ENCODE results near the gene P2RY13. TPM values are rescaled to one million over a fixed set of nuclear protein-coding genes. Genes with fewer than 3 reads are reported as not detected.

P2RY13 gene
- total and polyA plus RNA-seq, 2 of the 13 experiments (the other 11 are each of a cell fraction or from before 2014, with no cell fraction given) = not detected

DNA sequence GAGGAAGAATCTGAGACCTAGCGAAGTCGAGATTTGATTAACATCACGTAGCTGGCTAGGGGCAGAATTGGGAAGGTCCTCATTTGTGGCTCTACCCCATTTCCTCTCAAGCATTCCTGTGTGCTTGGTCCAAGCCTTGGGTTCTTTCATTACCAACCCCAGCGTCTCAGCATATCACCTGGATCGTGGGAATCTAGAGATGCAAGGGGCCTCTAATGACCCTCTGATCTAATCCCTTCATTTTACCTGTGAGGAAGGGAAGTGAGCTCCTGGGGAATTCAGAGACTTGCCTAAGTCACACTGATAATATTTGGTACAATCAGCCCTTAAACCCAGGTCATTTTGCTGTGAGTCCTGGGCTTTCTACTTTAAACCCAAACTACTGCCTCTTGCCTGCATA lies 14.8 kb downstream of the P2RY13 start:
- H2AFZ ChIP-seq (ENCODE audit: low read length) = no peak overlapping the region
- H3K27ac ChIP-seq (ENCODE audit: extremely low read length, insufficient read depth, low read length) = no peak overlapping the region
- DNase-seq (ENCODE audit: low spot score) (no peak), FAIRE-seq (no peak), ATAC-seq (no peak)
- BruUV-seq (replicated peaks) = no TSS peak
- H3K9ac ChIP-seq (ENCODE audit: insufficient read depth, low read depth, low read length) = no peak overlapping the region
- no peaks in the 10 kb centered on the region for H3K36me3 ChIP-seq (replicated peaks in 1 of 2; ENCODE audit: control insufficient read depth in 1 of 2, insufficient read depth in 2 of 2, low read length in 2 of 2)
- no peaks in the 10 kb centered on the region for H4K20me1 ChIP-seq (ENCODE audit: insufficient read depth, low read length)
- no peaks in the 10 kb centered on the region for H3K9me3 ChIP-seq (ENCODE audit: low read length)
- no peaks in the 10 kb centered on the region for H3K4me1 ChIP-seq (ENCODE audit: insufficient read depth, low read length)
- no peaks in the 10 kb centered on the region for H3K79me2 ChIP-seq (ENCODE audit: insufficient read depth, low read length)
- ChIA-PET CTCF (ENCODE audit: low intra/inter-chr PET ratio, low total read pairs) (no interaction called here), POLR2A (no interaction called here)
- no peak overlapping the region for H3K4me2 ChIP-seq (ENCODE audit: low read depth, low read length)
- H3K27me3 ChIP-seq (ENCODE audit: control insufficient read depth in 1 of 2, insufficient read depth in 2 of 2, low read length in 2 of 2) = no peaks in the 10 kb centered on the region
- in situ Hi-C loops (cut with HindIII; ENCODE audit: extremely low pct_ligation_motif_present, low pct_unique_long_range_greater_than_20kb) = no loop called here
- 79% methylated on average over 5 of the region's 5 CpGs for WGBS (ENCODE audit: low lambda C conversion rate)
- H3K4me3 ChIP-seq (replicated peaks in 1 of 3; ENCODE audit: insufficient read depth in 1 of 3, low read depth in 2 of 3, low read length in 3 of 3) = no peak overlapping the region
- intact Hi-C loops (cut with micrococcal nuclease; ENCODE audit: unreplicated experiment) = no loop called here
- TF ChIP-seq, protein P1, sequence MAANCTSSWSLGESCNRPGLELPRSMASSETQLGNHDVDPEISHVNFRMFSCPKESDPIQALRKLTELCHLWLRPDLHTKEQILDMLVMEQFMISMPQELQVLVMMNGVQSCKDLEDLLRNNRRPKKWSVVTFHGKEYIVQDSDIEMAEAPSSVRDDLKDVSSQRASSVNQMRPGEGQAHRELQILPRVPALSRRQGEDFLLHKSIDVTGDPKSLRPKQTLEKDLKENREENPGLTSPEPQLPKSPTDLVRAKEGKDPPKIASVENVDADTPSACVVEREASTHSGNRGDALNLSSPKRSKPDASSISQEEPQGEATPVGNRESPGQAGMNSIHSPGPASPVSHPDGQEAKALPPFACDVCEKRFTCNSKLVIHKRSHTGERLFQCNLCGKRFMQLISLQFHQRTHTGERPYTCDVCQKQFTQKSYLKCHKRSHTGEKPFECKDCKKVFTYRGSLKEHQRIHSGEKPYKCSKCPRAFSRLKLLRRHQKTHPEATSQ (CRISPR knock-in tag; IDR thresholded peaks at IDR 0.05; ENCODE audit: borderline replicate concordance) = no peak
- TF ChIP-seq, protein P2, sequence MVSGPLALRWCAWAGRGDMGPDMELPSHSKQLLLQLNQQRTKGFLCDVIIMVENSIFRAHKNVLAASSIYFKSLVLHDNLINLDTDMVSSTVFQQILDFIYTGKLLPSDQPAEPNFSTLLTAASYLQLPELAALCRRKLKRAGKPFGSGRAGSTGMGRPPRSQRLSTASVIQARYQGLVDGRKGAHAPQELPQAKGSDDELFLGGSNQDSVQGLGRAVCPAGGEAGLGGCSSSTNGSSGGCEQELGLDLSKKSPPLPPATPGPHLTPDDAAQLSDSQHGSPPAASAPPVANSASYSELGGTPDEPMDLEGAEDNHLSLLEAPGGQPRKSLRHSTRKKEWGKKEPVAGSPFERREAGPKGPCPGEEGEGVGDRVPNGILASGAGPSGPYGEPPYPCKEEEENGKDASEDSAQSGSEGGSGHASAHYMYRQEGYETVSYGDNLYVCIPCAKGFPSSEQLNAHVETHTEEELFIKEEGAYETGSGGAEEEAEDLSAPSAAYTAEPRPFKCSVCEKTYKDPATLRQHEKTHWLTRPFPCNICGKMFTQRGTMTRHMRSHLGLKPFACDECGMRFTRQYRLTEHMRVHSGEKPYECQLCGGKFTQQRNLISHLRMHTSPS (CRISPR knock-in tag; IDR thresholded peaks at IDR 0.05; ENCODE audit: low read depth) = no peak
- TF ChIP-seq, protein P3, sequence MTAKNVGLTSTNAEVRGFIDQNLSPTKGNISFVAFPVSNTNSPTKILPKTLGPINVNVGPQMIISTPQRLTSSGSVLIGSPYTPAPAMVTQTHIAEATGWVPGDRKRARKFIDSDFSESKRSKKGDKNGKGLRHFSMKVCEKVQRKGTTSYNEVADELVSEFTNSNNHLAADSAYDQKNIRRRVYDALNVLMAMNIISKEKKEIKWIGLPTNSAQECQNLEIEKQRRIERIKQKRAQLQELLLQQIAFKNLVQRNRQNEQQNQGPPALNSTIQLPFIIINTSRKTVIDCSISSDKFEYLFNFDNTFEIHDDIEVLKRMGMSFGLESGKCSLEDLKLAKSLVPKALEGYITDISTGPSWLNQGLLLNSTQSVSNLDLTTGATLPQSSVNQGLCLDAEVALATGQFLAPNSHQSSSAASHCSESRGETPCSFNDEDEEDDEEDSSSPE (CRISPR knock-in tag; IDR thresholded peaks at IDR 0.05) = no peak
- TF ChIP-seq, protein P4, sequence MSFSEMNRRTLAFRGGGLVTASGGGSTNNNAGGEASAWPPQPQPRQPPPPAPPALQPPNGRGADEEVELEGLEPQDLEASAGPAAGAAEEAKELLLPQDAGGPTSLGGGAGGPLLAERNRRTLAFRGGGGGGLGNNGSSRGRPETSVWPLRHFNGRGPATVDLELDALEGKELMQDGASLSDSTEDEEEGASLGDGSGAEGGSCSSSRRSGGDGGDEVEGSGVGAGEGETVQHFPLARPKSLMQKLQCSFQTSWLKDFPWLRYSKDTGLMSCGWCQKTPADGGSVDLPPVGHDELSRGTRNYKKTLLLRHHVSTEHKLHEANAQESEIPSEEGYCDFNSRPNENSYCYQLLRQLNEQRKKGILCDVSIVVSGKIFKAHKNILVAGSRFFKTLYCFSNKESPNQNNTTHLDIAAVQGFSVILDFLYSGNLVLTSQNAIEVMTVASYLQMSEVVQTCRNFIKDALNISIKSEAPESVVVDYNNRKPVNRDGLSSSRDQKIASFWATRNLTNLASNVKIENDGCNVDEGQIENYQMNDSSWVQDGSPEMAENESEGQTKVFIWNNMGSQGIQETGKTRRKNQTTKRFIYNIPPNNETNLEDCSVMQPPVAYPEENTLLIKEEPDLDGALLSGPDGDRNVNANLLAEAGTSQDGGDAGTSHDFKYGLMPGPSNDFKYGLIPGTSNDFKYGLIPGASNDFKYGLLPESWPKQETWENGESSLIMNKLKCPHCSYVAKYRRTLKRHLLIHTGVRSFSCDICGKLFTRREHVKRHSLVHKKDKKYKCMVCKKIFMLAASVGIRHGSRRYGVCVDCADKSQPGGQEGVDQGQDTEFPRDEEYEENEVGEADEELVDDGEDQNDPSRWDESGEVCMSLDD (CRISPR knock-in tag; IDR thresholded peaks at IDR 0.05; ENCODE audit: borderline replicate concordance) = no peak
- TF ChIP-seq KAT7 (CRISPR knock-in tag; IDR thresholded peaks at IDR 0.05; ENCODE audit: borderline replicate concordance) (no peak), RFX3 (CRISPR knock-in tag; IDR thresholded peaks at IDR 0.05) (no peak), ATAD3A (CRISPR knock-in tag; IDR thresholded peaks at IDR 0.05) (no peak), ZNF572 (CRISPR knock-in tag; IDR thresholded peaks at IDR 0.05) (no peak), RORA (CRISPR knock-in tag; IDR thresholded peaks at IDR 0.05) (no peak), ZBTB7A (CRISPR knock-in tag; IDR thresholded peaks at IDR 0.05) (no peak), ESRRA (CRISPR knock-in tag; IDR thresholded peaks at IDR 0.05; ENCODE audit: low read depth) (no peak), ZNF644 (CRISPR knock-in tag; IDR thresholded peaks at IDR 0.05; ENCODE audit: low read depth) (no peak), ZBTB1 (CRISPR knock-in tag; IDR thresholded peaks at IDR 0.05; ENCODE audit: borderline replicate concordance) (no peak)
- TF ChIP-seq, protein P5, sequence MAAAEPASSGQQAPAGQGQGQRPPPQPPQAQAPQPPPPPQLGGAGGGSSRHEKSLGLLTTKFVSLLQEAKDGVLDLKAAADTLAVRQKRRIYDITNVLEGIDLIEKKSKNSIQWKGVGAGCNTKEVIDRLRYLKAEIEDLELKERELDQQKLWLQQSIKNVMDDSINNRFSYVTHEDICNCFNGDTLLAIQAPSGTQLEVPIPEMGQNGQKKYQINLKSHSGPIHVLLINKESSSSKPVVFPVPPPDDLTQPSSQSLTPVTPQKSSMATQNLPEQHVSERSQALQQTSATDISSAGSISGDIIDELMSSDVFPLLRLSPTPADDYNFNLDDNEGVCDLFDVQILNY (CRISPR knock-in tag; conservative IDR thresholded peaks at IDR 0.05) = no peak
- TF ChIP-seq, protein P6, sequence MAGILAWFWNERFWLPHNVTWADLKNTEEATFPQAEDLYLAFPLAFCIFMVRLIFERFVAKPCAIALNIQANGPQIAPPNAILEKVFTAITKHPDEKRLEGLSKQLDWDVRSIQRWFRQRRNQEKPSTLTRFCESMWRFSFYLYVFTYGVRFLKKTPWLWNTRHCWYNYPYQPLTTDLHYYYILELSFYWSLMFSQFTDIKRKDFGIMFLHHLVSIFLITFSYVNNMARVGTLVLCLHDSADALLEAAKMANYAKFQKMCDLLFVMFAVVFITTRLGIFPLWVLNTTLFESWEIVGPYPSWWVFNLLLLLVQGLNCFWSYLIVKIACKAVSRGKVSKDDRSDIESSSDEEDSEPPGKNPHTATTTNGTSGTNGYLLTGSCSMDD (CRISPR knock-in tag; IDR thresholded peaks at IDR 0.05) = no peak
- TF ChIP-seq, protein P7, sequence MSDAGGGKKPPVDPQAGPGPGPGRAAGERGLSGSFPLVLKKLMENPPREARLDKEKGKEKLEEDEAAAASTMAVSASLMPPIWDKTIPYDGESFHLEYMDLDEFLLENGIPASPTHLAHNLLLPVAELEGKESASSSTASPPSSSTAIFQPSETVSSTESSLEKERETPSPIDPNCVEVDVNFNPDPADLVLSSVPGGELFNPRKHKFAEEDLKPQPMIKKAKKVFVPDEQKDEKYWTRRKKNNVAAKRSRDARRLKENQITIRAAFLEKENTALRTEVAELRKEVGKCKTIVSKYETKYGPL (CRISPR knock-in tag; IDR thresholded peaks at IDR 0.05) = no peak
